OCI-M2 (cell line): Measurements from ENCODE around the gene PLD1.

ENCODE experiments used
- DNase-seq: peaks from one replicate; lab custom pipeline; 2025; ENCODE audit not compliant: unreplicated experiment; lab: John Stamatoyannopoulos, UW

PLD1 gene

GRCh38 chr3:171772427-171773056 lies 37.7 kb downstream of the PLD1 start:
- DNase-seq, result no peak

- DNase-seq, result no peak
Measured at GRCh38 chr3:171770689-171771620, 39.3 kb downstream of the PLD1 start.

- DNase-seq, result no peak
Measured at GRCh38 chr3:171769461-171769860, 40.8 kb downstream of the PLD1 start.

GRCh38 chr3:171768986-171769385 lies 41.3 kb downstream of the PLD1 start:
- no peak for DNase-seq

- no peak for DNase-seq
Measured at GRCh38 chr3:171768281-171768900, 41.9 kb downstream of the PLD1 start.

- no peak for DNase-seq
Measured at GRCh38 chr3:171765511-171765887, 44.8 kb downstream of the PLD1 start.

GRCh38 chr3:171763392-171763791 lies 46.9 kb downstream of the PLD1 start:
- DNase-seq, result no peak

GRCh38 chr3:171760477-171760876 lies 49.8 kb downstream of the PLD1 start:
- DNase-seq, result no peak

- DNase-seq, result no peak
Measured at GRCh38 chr3:171758109-171758508, 52.2 kb downstream of the PLD1 start.

- DNase-seq, result no peak
Measured at GRCh38 chr3:171757361-171758034, 52.8 kb downstream of the PLD1 start.

- DNase-seq, result no peak
Measured at GRCh38 chr3:171755656-171756055, 54.6 kb downstream of the PLD1 start.

- DNase-seq, result no peak
Measured at GRCh38 chr3:171755015-171755589, 55.2 kb downstream of the PLD1 start.

- no peak for DNase-seq
Measured at GRCh38 chr3:171753665-171754408, 56.4 kb downstream of the PLD1 start.

GRCh38 chr3:171753025-171753472 lies 57.2 kb downstream of the PLD1 start:
- no peak for DNase-seq

- DNase-seq, result no peak
Measured at GRCh38 chr3:171752329-171752728, 58.0 kb downstream of the PLD1 start.

- no peak for DNase-seq
Measured at GRCh38 chr3:171749124-171749523, 61.2 kb downstream of the PLD1 start.

- no peak for DNase-seq
Measured at GRCh38 chr3:171748064-171748924, 62.0 kb downstream of the PLD1 start.

GRCh38 chr3:171747223-171747920 lies 62.9 kb downstream of the PLD1 start:
- DNase-seq, result no peak
